HepG2 (cell line): ENCODE results near the gene ABHD1. TPM values are rescaled to one million over a fixed set of nuclear protein-coding genes. Genes with fewer than 3 reads are reported as not detected.
A peak's percentile ranks its signal among the peaks of the same experiment; 100 is the strongest.

Source experiments
- ATAC-seq: fragments of 200-7000 bp; cut with Tn5 transposase; 3 replicates; pipeline ENCODE4 v1.9.1; 2020; ENCODE audit warnings: mild to moderate bottlenecking, moderate library complexity
- BruUV-seq: library from RNA; stranded (reverse); fragments of 400-500 nt; replicated peaks from 2 replicates; lab custom pipeline; 2021; lab: Mats Ljungman, UMichigan
- CTCF ChIA-PET: fragments of 300-600 bp; formaldehyde crosslinking; extraction: SDS; loops from one replicate; lab custom pipeline; 2021; ENCODE audit warnings: low total read pairs, inconsistent platforms, low intra/inter-chr PET ratio; lab: Yijun Ruan, JAX
- POLR2A ChIA-PET: fragments of 350-600 bp; sonication (Branson Sonifier 250); formaldehyde crosslinking; loops from one replicate; lab custom pipeline; 2020; ENCODE audit warnings: antibody characterized with exemption, inconsistent platforms; lab: Yijun Ruan, JAX
- DNase-seq: peaks from one replicate; pipeline ENCODE4 v3.0.0-alpha.2; 2015; ENCODE audit warnings: low spot score
- FAIRE-seq: peaks from 3 replicates; lab custom pipeline; 2011; peaks lifted over from hg19 to GRCh38; lab: Jason Lieb, UNC
- H2AFZ ChIP-seq: one replicate; pipeline ENCODE4 v1.6.1; 2011; ENCODE audit warnings: low read length, inconsistent platforms
- H3K27ac ChIP-seq: fragments of 300-600 bp; 3 replicates; pipeline ENCODE4 v1.8.0; 2011; ENCODE audit warnings: mixed run types, mild to moderate bottlenecking, mixed read lengths, low read length, inconsistent platforms; ENCODE audit not compliant: insufficient read depth; ENCODE audit errors: extremely low read length
- H3K27me3 ChIP-seq, 2 experiments: fragments of 200-600 bp in 1 of 2; 2 replicates in 1 of 2; 3 replicates in 1 of 2; pipeline versions ENCODE4 v1.6.0 to v1.8.0; 2011; ENCODE audit warnings: low read length in 2 of 2, mild to moderate bottlenecking in 2 of 2, moderate library complexity in 2 of 2, inconsistent platforms in 1 of 2; ENCODE audit not compliant: insufficient read depth in 2 of 2, control insufficient read depth in 1 of 2
- H3K36me3 ChIP-seq, 2 experiments: fragments of 200-600 bp in 1 of 2; replicated peaks in 1 of 2; 2 replicates in 1 of 2; 3 replicates in 1 of 2; pipeline versions ENCODE4 v1.5.1 to v1.8.0; 2011; ENCODE audit warnings: low read length in 2 of 2, inconsistent platforms in 1 of 2; ENCODE audit not compliant: insufficient read depth in 2 of 2, control insufficient read depth in 1 of 2
- H3K4me1 ChIP-seq: 2 replicates; pipeline ENCODE4 v1.5.1; 2012; ENCODE audit warnings: low read length, inconsistent platforms; ENCODE audit not compliant: insufficient read depth
- H3K4me2 ChIP-seq: 2 replicates; pipeline ENCODE4 v1.6.0; 2011; ENCODE audit warnings: low read depth, low read length, inconsistent platforms
- H3K4me3 ChIP-seq, 3 experiments: fragments of 200-600 bp in 1 of 3; sonication (generic), shearing (Covaris generic) in 1 of 3; replicated peaks in 1 of 3; 2 replicates each; pipeline ENCODE4 v1.5.1; 2011 to 2016; ENCODE audit warnings: low read length in 3 of 3, inconsistent platforms in 2 of 3, low read depth in 2 of 3, mild to moderate bottlenecking in 2 of 3, control low read depth in 1 of 3, mixed read lengths in 1 of 3; ENCODE audit not compliant: insufficient read depth in 1 of 3
- H3K79me2 ChIP-seq: one replicate; pipeline ENCODE4 v1.6.1; 2011; ENCODE audit warnings: low read length, inconsistent platforms; ENCODE audit not compliant: insufficient read depth
- H3K9ac ChIP-seq: 2 replicates; pipeline ENCODE4 v1.6.0; 2011; ENCODE audit warnings: mild to moderate bottlenecking, low read depth, low read length, inconsistent platforms; ENCODE audit not compliant: insufficient read depth
- H3K9me3 ChIP-seq: 2 replicates; pipeline ENCODE4 v1.5.1; 2012; ENCODE audit warnings: mild to moderate bottlenecking, low read length
- H4K20me1 ChIP-seq: 2 replicates; pipeline ENCODE4 v1.6.0; 2011; ENCODE audit warnings: inconsistent platforms, mild to moderate bottlenecking, low read length, moderate library complexity; ENCODE audit not compliant: insufficient read depth
- CEBPB ChIP-seq: IDR thresholded peaks from 2 replicates; pipeline ENCODE4 v1.6.1; 2011; ENCODE audit warnings: low read depth, low read length, improper control_type of control experiment, borderline replicate concordance
- CSRNP1 ChIP-seq: sonication (generic); formaldehyde crosslinking; IDR thresholded peaks from 2 replicates; pipeline ENCODE4 v1.8.1; 2023; ENCODE audit warnings: mild to moderate bottlenecking, missing genetic modification reagents
- ERF ChIP-seq: IDR thresholded peaks from 2 replicates; pipeline ENCODE4 v1.6.1; 2018; ENCODE audit warnings: missing biosample characterization, missing genetic modification reagents
- KLF11 ChIP-seq: IDR thresholded peaks from 2 replicates; pipeline ENCODE4 v1.6.1; 2016; ENCODE audit warnings: missing compliant biosample characterization
- PAXIP1 ChIP-seq: sonication (generic); formaldehyde crosslinking; conservative IDR thresholded peaks from 2 replicates; pipeline ENCODE4 v1.4.0; 2020; ENCODE audit warnings: mild to moderate bottlenecking, missing genetic modification reagents, moderate library complexity
- SP140L ChIP-seq: sonication (generic); formaldehyde crosslinking; IDR thresholded peaks from 2 replicates; pipeline ENCODE4 v1.4.0; 2020; ENCODE audit warnings: missing genetic modification reagents, borderline replicate concordance
- ZNF629 ChIP-seq: sonication (generic); formaldehyde crosslinking; conservative IDR thresholded peaks from 2 replicates; pipeline ENCODE4 v1.5.0; 2020; ENCODE audit warnings: missing genetic modification reagents
- ZNF639 ChIP-seq: conservative IDR thresholded peaks from 2 replicates; pipeline ENCODE4 v1.6.1; 2018; ENCODE audit warnings: missing genetic modification reagents
- WGBS: methylation state at CpG from one replicate; pipeline ENCODE4 v1.1.6; 2017; ENCODE audit warnings: low lambda C conversion rate; 5-methylcytosine and 5-hydroxymethylcytosine counted together
- in situ Hi-C: cut with HindIII; loops from 2 replicates; pipeline ENCODE4 v1.10.0; 2017; ENCODE audit warnings: low pct_unique_long_range_greater_than_20kb; ENCODE audit not compliant: extremely low pct_ligation_motif_present
- intact Hi-C: fragments of 100-400 bp; cut with micrococcal nuclease; formaldehyde crosslinking; loops from one replicate; pipeline ENCODE4 v1.10.0; 2022; ENCODE audit not compliant: unreplicated experiment
- polyA plus RNA-seq, 8 experiments: library from polyadenylated mRNA; depleted of rRNA in 3 of 8; stranded (reverse) in 7 of 8; unstranded in 1 of 8; fragments of >200 nt; fragmentation: Illumina TruSeq in 4 of 8; extraction: Trizol in 4 of 8; gene quantifications; 2 replicates each; pipeline versions ENCODE4 v1.2.1 to v1.2.3, GENCODE V29; 2011 to 2016; ENCODE audit warnings: low read depth in 4 of 8, missing spikeins in 1 of 8, mixed read lengths in 1 of 8; ENCODE audit not compliant: insufficient read depth in 1 of 8
- total RNA-seq, 5 experiments: library from RNA; depleted of rRNA; stranded (reverse); fragments of >200 nt; fragmentation: Illumina TruSeq; extraction: Trizol; gene quantifications; 2 replicates each; pipeline ENCODE4 v1.2.3, GENCODE V29; 2016; ENCODE audit warnings: low read depth in 1 of 5

Gene ABHD1
- total and polyA plus RNA-seq, 2 of the 13 experiments (the other 11 are each of a cell fraction or from before 2014, with no cell fraction given) = 0.04 to 0.81 TPM

- no peak for TF ChIP-seq PAXIP1 (CRISPR knock-in tag)
Measured at GRCh38 chr2:27089111-27089954, 34.3 kb upstream of the ABHD1 start (continued).

GRCh38 chr2:27091746-27092695, 31.6 kb upstream of the ABHD1 start:
- peak overlapping the region in 1 of 3 experiments; percentile 59; a peak in 2 of 6 replicates for H3K4me3 ChIP-seq
- H3K9ac ChIP-seq = peak overlapping the region; percentile 79
- H3K27me3 ChIP-seq = no peaks in the 10 kb centered on the region
- peak overlapping the region; percentile 97 for H3K27ac ChIP-seq
- no peak for FAIRE-seq
- H3K79me2 ChIP-seq = peaks cover 60% of the 10 kb centered on the region
- ChIA-PET POLR2A (interaction anchor here (1.5 to 4.8 kb wide), 6 partner anchors 10 to 120 kb away, joined by 4 to 61 read pairs (median 21); partner anchors contain the start of genes AGBL5, ATRAID, OST4 and SLC5A6), CTCF (no interaction called here)
- peaks cover 95% of the 10 kb centered on the region for H3K4me1 ChIP-seq
- no TSS peak for BruUV-seq
- 84% methylated on average over 23 of the region's 25 CpGs for WGBS
- no peak for DNase-seq
- peak overlapping the region; percentile 96 for H3K4me2 ChIP-seq
- intact Hi-C loops (loop anchor here (5.0 kb wide), 1 partner anchor 305 kb away; the partner anchor contains the start of gene CENPA), in situ Hi-C loops (no loop called here)
- peaks cover 0 to 16% of the 10 kb centered on the region in 2 experiments; a peak in 4 of 5 replicates for H3K36me3 ChIP-seq
- no peaks in the 10 kb centered on the region for H4K20me1 ChIP-seq
- no peak overlapping the region for H2AFZ ChIP-seq
- no peaks in the 10 kb centered on the region for H3K9me3 ChIP-seq
- no peak for ATAC-seq
- TF ChIP-seq ERF (CRISPR knock-in tag) (0 out of 2 replicates have a peak, but pooled peaks have one; percentile 13), CSRNP1 (no peak), CEBPB (no peak), ZNF629 (CRISPR knock-in tag) (no peak), ZNF639 (CRISPR knock-in tag) (no peak), SP140L (CRISPR knock-in tag) (no peak), KLF11 (CRISPR knock-in tag) (no peak)
